Cardiac fibroblast (primary cell): ENCODE data around the gene ELK3.

Experiments
- DNase-seq, 2 donors: peaks; one replicate each; pipeline versions ENCODE4 v3.0.0 to v3.0.0-alpha.2; 2010; ENCODE audit warnings: low read depth in 2 of 2
- H3K4me3 ChIP-seq, 2 donors: replicated peaks in 1 of 2; 1 replicate in 1 of 2; 2 replicates in 1 of 2; pipeline ENCODE4 v1.5.1; 2011; ENCODE audit warnings: low read depth in 2 of 2, low read length in 2 of 2, mild to moderate bottlenecking in 2 of 2, moderate library complexity in 1 of 2
- CTCF ChIP-seq: IDR thresholded peaks from one replicate; pipeline ENCODE4 v1.5.1; 2011; ENCODE audit warnings: low read depth, mild to moderate bottlenecking, low read length, inconsistent platforms

Gene ELK3

GRCh38 chr12:96225044-96225855 lies 31.1 kb downstream of the ELK3 start:
- no peak overlapping the region for H3K4me3 ChIP-seq
- no peak for TF ChIP-seq CTCF
- peak; percentile 58 to 67 for DNase-seq

DNA sequence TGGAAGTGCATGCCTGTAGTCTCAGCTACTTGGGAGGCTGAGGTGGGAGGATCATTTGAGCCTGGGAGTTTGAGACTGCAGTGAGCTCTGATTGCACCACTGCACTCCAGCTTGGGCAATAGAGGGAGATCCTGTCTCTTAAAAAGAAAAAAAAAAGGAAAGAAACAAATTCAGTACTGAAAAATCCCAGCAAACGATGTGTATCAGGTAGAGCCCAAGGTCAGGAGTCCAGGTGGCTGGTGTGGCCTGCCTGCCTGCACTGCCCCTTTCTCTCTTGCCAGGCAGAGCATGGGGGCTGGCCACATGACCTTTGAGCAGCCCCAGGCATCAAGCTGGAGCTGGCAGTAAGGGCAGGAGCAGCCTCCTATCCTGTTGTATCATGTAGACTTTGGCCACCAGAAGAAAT lies 31.8 kb downstream of the ELK3 start:
- TF ChIP-seq CTCF: no peak

DNA sequence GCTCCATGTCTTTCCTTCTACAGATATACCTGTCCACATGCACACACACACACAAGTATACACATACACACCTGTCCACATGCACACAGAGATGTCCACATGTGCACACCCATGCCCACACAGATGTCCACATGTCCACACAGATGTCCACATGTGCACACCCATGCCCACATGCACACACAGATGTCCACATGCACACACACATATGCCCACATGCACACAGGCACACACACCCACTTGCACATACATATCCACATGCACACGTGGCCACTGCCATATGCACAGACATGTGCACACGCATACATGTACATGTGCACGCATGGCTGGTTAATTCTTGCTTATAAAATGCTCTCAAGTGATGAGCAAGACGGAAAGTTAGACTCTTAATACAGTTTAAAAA lies 32.2 kb downstream of the ELK3 start:
- no peak overlapping the region for H3K4me3 ChIP-seq
- no peak for DNase-seq
- no peak for TF ChIP-seq CTCF

More for the DNA sequence above, 31.8 kb downstream of the ELK3 start:
- no peak for DNase-seq
- no peak overlapping the region for H3K4me3 ChIP-seq

- no peak for TF ChIP-seq CTCF
- no peak overlapping the region for H3K4me3 ChIP-seq
- no peak for DNase-seq
These were observed 32.7 kb downstream of the ELK3 start for GRCh38 chr12:96226801-96227348.

DNA sequence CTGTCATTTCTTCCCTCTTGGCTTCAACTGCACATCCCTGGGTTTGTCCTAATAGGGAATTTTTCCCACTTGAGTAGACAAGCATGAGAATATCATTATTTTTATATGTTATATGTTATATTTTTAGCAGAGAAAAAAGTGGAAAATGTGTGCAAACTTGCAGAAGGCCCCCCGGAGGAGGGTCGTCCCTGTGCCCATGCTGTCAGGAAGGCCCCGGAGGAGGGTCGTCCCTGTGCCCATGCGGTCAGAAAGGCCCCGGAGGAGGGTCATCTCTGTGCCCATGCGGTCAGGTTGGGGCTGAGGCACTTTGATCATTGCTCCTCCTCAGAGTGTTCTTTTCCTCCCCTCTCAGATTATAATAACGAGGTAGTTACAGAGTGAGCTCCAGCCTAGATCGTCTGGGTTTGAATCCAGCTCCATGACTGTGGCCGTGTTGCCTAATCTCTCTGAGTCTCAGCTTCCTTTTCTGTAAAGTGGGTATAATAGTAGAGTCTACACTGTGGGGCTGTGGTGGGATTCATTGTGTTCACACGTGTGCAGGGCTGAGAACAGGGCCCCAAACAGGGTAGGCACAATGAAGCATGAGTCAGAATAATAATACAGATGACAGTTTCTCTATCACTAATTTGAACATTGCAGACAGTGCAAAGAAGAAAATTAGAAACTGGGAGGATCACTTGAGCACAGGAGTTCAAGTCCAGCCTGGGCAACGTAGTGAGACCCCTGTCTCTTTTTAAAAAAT lies 33.4 kb downstream of the ELK3 start:
- no peak for TF ChIP-seq CTCF
- no peak overlapping the region for H3K4me3 ChIP-seq
- DNase-seq: no peak

GRCh38 chr12:96228566-96229248 lies 34.5 kb downstream of the ELK3 start:
- DNase-seq: no peak
- no peak overlapping the region for H3K4me3 ChIP-seq
- TF ChIP-seq CTCF: no peak
